Keratinocyte (primary cell): ENCODE measurements around the gene MRC2.

Experiments used
- CTCF ChIP-seq, 3 experiments: IDR thresholded peaks in 1 of 3; conservative IDR thresholded peaks in 1 of 3; optimal IDR thresholded peaks in 1 of 3; 2 replicates in 2 of 3; 3 replicates in 1 of 3; pipeline versions ENCODE3 to v1.5.1; 2011; ENCODE audit warnings: low read length in 3 of 3, mild to moderate bottlenecking in 3 of 3, moderate library complexity in 2 of 3, control low read depth in 1 of 3, inconsistent platforms in 1 of 3; ENCODE audit not compliant: insufficient read depth in 2 of 3; ENCODE audit errors: extremely low read depth in 1 of 3
- EZH2 ChIP-seq: IDR thresholded peaks from one replicate; pipeline ENCODE4 v1.6.1; 2012; ENCODE audit warnings: inconsistent platforms, mild to moderate bottlenecking, low read length, moderate library complexity

GRCh38 chr17:62615503-62615902 is 12.0 kb upstream of the MRC2 start:
- TF ChIP-seq CTCF (optimal IDR thresholded peaks at IDR 0.05 in 1 of 3, IDR thresholded peaks at IDR 0.05 in 1 of 3, conservative IDR thresholded peaks at IDR 0.05 in 1 of 3; ENCODE audit: extremely low read depth in 1 of 3, insufficient read depth in 2 of 3, low read length in 3 of 3) (no peak), EZH2 (no peak)
